ENCODE data around the gene C9orf43. TPM values are rescaled to one million over a fixed set of nuclear protein-coding genes. Genes with fewer than 3 reads are reported as not detected.
"Not testable (repeated sequence)": the region's sequence is repeated elsewhere in the genome, so short reads cannot be mapped to it uniquely, and the experiment has no call there.

The C9orf43 gene
- total RNA-seq, 1 donor from 2014 or later = 0.51 TPM

- peaks cover 7% of the 10 kb centered on the region for H3K27me3 Mint-ChIP-seq
- H3K9me3 Mint-ChIP-seq = no peaks in the 10 kb centered on the region
- H3K4me3 Mint-ChIP-seq = no peak overlapping the region
- intact Hi-C loops (cut with micrococcal nuclease) = no loop called here
- no peak overlapping the region for H3K27ac Mint-ChIP-seq
- no peak for DNase-seq
- H3K36me3 Mint-ChIP-seq (ENCODE audit: low read depth) = no peaks in the 10 kb centered on the region
- H3K4me1 Mint-ChIP-seq = no peaks in the 10 kb centered on the region
Observed at GRCh38 chr9:113416149-113416721, 5.7 kb downstream of the C9orf43 start.

GRCh38 chr9:113417370-113417769 lies 6.8 kb downstream of the C9orf43 start:
- Mint-ChIP-seq H3K9me3 (no peaks in the 10 kb centered on the region), H3K4me1 (no peaks in the 10 kb centered on the region), H3K27ac (no peak overlapping the region), H3K27me3 (peaks cover 7% of the 10 kb centered on the region), H3K4me3 (no peak overlapping the region), H3K36me3 (ENCODE audit: low read depth) (no peaks in the 10 kb centered on the region)
- no peak for DNase-seq
- intact Hi-C loops (cut with micrococcal nuclease) = no loop called here

- Mint-ChIP-seq H3K36me3 (ENCODE audit: low read depth) (no peaks in the 10 kb centered on the region), H3K9me3 (no peaks in the 10 kb centered on the region), H3K27me3 (peaks cover 14% of the 10 kb centered on the region), H3K27ac (no peak overlapping the region), H3K4me3 (no peak overlapping the region), H3K4me1 (no peaks in the 10 kb centered on the region)
- DNase-seq = no peak
- intact Hi-C loops (cut with micrococcal nuclease) = no loop called here
Observed at GRCh38 chr9:113421726-113422125, 11.2 kb downstream of the C9orf43 start.

- Mint-ChIP-seq H3K9me3 (no peaks in the 10 kb centered on the region), H3K27me3 (peaks cover 10% of the 10 kb centered on the region), H3K4me1 (no peaks in the 10 kb centered on the region), H3K4me3 (no peak overlapping the region), H3K27ac (no peak overlapping the region), H3K36me3 (ENCODE audit: low read depth) (no peaks in the 10 kb centered on the region)
- intact Hi-C loops (cut with micrococcal nuclease) = no loop called here
- no peak for DNase-seq
Observed at GRCh38 chr9:113425072-113425471, 14.5 kb downstream of the C9orf43 start.

GRCh38 chr9:113426701-113427100 lies 16.2 kb downstream of the C9orf43 start:
- Mint-ChIP-seq H3K36me3 (ENCODE audit: low read depth) (no peaks in the 10 kb centered on the region), H3K27me3 (peaks cover 9% of the 10 kb centered on the region), H3K4me1 (no peaks in the 10 kb centered on the region), H3K9me3 (no peaks in the 10 kb centered on the region), H3K27ac (no peak overlapping the region), H3K4me3 (no peak overlapping the region)
- intact Hi-C loops (cut with micrococcal nuclease) = no loop called here
- no peak for DNase-seq

- Mint-ChIP-seq H3K9me3 (no peaks in the 10 kb centered on the region), H3K36me3 (ENCODE audit: low read depth) (no peaks in the 10 kb centered on the region), H3K27ac (no peak overlapping the region), H3K27me3 (peaks cover 15% of the 10 kb centered on the region), H3K4me1 (no peaks in the 10 kb centered on the region), H3K4me3 (no peak overlapping the region)
- DNase-seq = no peak
- intact Hi-C loops (cut with micrococcal nuclease) = no loop called here
Observed at GRCh38 chr9:113427629-113428028, 17.1 kb downstream of the C9orf43 start.

GRCh38 chr9:113428062-113428615 lies 17.6 kb downstream of the C9orf43 start:
- no peak for DNase-seq
- H3K4me3 Mint-ChIP-seq = no peak overlapping the region
- peaks cover 20% of the 10 kb centered on the region for H3K27me3 Mint-ChIP-seq
- H3K36me3 Mint-ChIP-seq (ENCODE audit: low read depth) = no peaks in the 10 kb centered on the region
- H3K27ac Mint-ChIP-seq = no peak overlapping the region
- intact Hi-C loops (cut with micrococcal nuclease) = no loop called here
- H3K4me1 Mint-ChIP-seq = no peaks in the 10 kb centered on the region
- H3K9me3 Mint-ChIP-seq = no peaks in the 10 kb centered on the region

- no peaks in the 10 kb centered on the region for H3K4me1 Mint-ChIP-seq
- no peaks in the 10 kb centered on the region for H3K36me3 Mint-ChIP-seq (ENCODE audit: low read depth)
- intact Hi-C loops (cut with micrococcal nuclease) = no loop called here
- DNase-seq = no peak
- H3K27me3 Mint-ChIP-seq = peaks cover 26% of the 10 kb centered on the region
- no peaks in the 10 kb centered on the region for H3K9me3 Mint-ChIP-seq
- no peak overlapping the region for H3K4me3 Mint-ChIP-seq
- no peak overlapping the region for H3K27ac Mint-ChIP-seq
Observed at GRCh38 chr9:113431191-113431590, 20.6 kb downstream of the C9orf43 start.

GRCh38 chr9:113436728-113437515 lies 26.4 kb downstream of the C9orf43 start:
- Mint-ChIP-seq H3K27me3 (peaks cover 27% of the 10 kb centered on the region), H3K4me3 (no peak overlapping the region), H3K36me3 (ENCODE audit: low read depth) (no peaks in the 10 kb centered on the region), H3K9me3 (no peaks in the 10 kb centered on the region), H3K4me1 (peaks cover 3% of the 10 kb centered on the region), H3K27ac (no peak overlapping the region)
- intact Hi-C loops (cut with micrococcal nuclease) = no loop called here
- no peak for DNase-seq

- peaks cover 21% of the 10 kb centered on the region for H3K27me3 Mint-ChIP-seq
- intact Hi-C loops (cut with micrococcal nuclease); H3K36me3 Mint-ChIP-seq (ENCODE audit: low read depth); H3K4me3 Mint-ChIP-seq; H3K27ac Mint-ChIP-seq; H3K4me1 Mint-ChIP-seq; H3K9me3 Mint-ChIP-seq; DNase-seq: not testable (repeated sequence)
Observed at GRCh38 chr9:113437716-113438115, 27.2 kb downstream of the C9orf43 start.

GRCh38 chr9:113444736-113445135 lies 34.2 kb downstream of the C9orf43 start:
- Mint-ChIP-seq H3K27me3 (no peaks in the 10 kb centered on the region), H3K4me3 (no peak overlapping the region), H3K9me3 (no peaks in the 10 kb centered on the region), H3K27ac (no peak overlapping the region), H3K4me1 (peaks cover 2% of the 10 kb centered on the region), H3K36me3 (ENCODE audit: low read depth) (no peaks in the 10 kb centered on the region)
- DNase-seq = no peak
- intact Hi-C loops (cut with micrococcal nuclease) = no loop called here

- H3K27me3 Mint-ChIP-seq = no peaks in the 10 kb centered on the region
- no peaks in the 10 kb centered on the region for H3K9me3 Mint-ChIP-seq
- peak; percentile 70 for DNase-seq
- peaks cover 2% of the 10 kb centered on the region for H3K4me1 Mint-ChIP-seq
- intact Hi-C loops (cut with micrococcal nuclease) = loop anchor here (2.0 kb wide), 1 partner anchor 70 kb away; no protein-coding TSS in a partner anchor
- no peak overlapping the region for H3K4me3 Mint-ChIP-seq
- H3K27ac Mint-ChIP-seq = no peak overlapping the region
- no peaks in the 10 kb centered on the region for H3K36me3 Mint-ChIP-seq (ENCODE audit: low read depth)
Observed at GRCh38 chr9:113446323-113446740, 35.8 kb downstream of the C9orf43 start.

- Mint-ChIP-seq H3K27ac (no peak overlapping the region), H3K4me3 (no peak overlapping the region), H3K9me3 (no peaks in the 10 kb centered on the region), H3K36me3 (ENCODE audit: low read depth) (no peaks in the 10 kb centered on the region), H3K4me1 (peaks cover 4% of the 10 kb centered on the region), H3K27me3 (no peaks in the 10 kb centered on the region)
- intact Hi-C loops (cut with micrococcal nuclease) = no loop called here
- no peak for DNase-seq
Observed at GRCh38 chr9:113449376-113449775, 38.8 kb downstream of the C9orf43 start.

- Mint-ChIP-seq H3K27me3 (no peaks in the 10 kb centered on the region), H3K4me3 (no peak overlapping the region), H3K4me1 (peaks cover 16% of the 10 kb centered on the region), H3K27ac (no peak overlapping the region), H3K9me3 (no peaks in the 10 kb centered on the region), H3K36me3 (ENCODE audit: low read depth) (no peaks in the 10 kb centered on the region)
- intact Hi-C loops (cut with micrococcal nuclease) = no loop called here
- DNase-seq = no peak
Observed at GRCh38 chr9:113452113-113452605, 41.6 kb downstream of the C9orf43 start.
